ENCODE data around the gene CNTN4.
"Not testable (repeated sequence)": the region's sequence is repeated elsewhere in the genome, so short reads cannot be mapped to it uniquely, and the experiment has no call there.

Gene CNTN4

DNA sequence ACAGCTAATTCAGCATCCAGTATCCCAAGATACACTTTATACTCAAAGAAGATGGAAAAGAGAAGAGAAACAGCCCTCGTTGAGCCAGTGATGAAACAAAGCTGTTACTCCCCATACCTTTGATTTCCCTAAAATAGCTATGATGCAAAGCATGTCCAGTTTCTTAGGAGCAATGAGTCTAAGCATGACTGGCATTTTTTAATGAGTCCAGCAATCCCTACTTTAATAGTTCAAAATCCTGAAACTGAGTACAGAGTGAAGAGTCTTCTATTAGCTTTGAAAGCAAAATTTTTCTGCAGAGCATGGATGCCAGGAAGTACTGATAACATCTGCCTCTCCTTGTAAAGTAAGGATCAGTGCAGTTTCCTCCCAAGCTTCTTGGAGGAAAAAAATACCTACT lies 708.8 kb downstream of the CNTN4 start:
- no peak for DNase-seq (ENCODE audit: low read depth)

DNA sequence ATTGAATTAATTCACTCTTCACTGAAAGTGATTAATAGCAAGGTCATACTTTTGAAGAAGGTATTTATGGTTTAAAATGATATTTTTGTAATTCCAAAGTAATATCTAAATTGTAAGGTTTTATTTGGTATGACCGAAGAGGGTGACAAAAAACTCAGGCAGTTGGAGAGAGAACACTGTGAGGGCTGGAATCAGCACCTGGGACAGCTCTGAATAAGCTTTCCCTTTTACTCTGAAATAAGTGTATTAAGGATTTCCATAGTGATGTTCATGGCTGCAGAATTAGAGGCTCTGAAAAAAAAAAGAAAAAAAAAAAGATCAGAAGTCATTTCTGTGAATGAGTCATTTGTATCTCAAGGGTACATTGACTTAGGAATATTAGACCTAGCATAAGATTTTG lies 712.1 kb downstream of the CNTN4 start:
- DNase-seq (ENCODE audit: low read depth), result no peak

DNA sequence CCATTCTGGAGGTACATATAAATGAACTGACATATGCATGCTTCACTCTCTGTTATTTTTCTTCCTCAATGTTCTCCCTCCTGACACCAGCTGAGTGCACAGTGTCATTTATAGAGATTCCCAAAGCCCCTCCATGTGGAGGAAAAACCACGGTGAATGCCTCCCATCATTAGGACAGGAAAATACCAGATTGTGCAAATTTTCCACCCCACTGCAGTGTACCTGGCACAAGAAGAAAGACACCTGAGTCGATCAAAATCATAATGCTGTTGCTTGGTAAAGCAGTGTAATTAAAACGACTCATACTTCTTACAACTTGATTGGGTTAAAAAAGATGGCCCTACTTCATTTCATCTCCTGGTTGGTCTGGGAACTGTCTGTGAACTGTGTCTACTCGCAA lies 720.9 kb downstream of the CNTN4 start:
- no peak for DNase-seq (ENCODE audit: low read depth)

DNA sequence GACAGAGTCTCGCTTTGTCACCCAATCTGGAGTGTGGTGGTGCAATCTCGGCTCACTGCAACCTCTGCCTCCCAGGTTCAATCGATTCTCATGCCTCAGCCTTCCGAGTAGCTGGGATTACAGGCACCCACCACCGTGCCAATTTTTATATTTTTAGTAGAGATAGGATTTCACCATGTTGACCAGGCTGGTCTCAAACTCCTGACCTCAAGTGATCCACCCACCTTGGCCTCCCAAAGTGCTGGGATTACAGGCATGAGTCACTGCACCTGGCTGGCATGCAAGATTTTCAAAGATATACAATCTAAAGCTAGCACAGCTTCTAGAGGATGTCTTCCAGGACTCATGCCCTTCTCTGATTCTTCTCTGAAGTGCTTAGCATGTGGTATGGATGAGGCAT lies 722.3 kb downstream of the CNTN4 start:
- not testable (repeated sequence) for DNase-seq (ENCODE audit: low read depth)

DNA sequence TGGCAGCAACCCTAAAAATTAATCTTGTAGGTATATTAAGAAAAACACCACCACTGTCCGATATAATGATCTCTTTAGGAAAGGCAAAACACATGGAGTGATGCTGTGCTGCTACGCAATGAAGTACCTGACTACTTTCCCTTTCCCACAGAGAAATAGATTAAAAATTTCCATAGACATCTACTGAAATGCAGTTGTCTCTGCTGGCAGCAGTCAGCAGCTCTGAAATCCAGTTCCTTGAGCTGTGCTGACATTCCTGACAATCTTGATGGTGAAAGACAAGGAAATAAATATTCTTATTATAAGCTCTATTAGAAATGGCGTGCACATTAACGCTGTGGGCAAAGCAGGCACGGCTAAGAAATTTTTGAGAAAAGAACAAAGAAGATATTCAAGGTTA lies 723.9 kb downstream of the CNTN4 start:
- no peak for DNase-seq (ENCODE audit: low read depth)

DNA sequence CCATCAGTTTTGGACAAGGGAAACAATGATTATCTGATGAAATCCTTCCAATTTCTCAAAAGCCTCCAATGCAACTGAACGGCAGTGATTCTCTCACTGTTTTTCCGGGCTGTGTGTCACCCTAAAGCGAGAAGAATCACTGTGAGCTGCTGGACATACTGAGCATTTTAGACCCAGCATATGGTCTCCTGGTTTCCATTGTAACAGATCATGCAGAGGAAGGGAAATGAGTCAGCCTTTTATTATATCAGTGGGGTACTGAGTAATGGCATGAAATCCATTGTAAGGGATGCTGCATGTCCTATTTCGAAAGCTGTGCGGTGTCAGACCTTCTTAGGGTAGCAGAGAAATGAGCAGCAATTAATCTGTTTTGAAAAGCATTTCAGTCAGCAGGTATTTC lies 724.4 kb downstream of the CNTN4 start:
- DNase-seq (ENCODE audit: low read depth), result no peak

DNA sequence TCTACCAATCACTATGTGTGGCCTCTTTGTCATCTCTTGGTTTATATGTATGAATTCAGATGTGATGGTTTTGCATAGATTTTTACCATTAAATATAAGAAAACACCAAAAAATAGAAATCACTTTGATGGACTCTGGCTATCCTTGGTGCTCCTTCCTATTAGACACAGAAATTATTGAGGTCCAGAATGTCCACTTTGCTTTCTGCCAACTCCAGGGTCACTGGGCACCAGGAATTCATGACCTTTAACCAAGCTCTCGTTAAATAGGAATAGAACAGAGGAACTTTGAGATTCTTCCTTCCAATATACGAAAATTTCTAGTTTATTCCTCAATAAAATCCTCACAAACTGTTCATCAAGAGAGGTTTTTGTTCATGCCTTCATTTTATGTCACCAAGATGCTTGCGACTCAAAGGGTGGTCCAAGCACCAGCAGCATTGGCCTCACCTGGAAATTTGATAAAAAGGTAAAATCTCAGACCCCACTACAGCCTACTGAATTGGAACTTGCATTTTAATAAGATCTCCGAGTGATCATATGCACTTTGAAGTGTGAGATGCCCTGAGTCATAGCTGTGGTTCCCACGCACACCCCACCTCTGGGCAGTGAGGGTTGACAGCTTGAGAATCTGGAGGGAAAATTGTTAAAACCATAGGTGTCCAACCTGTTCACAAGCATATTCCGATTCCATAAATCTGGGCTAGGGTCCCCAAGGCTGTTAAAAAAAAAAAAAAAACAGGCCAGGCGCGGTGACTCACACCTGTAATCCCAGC lies 725.0 kb downstream of the CNTN4 start:
- no peak for DNase-seq (ENCODE audit: low read depth)

DNA sequence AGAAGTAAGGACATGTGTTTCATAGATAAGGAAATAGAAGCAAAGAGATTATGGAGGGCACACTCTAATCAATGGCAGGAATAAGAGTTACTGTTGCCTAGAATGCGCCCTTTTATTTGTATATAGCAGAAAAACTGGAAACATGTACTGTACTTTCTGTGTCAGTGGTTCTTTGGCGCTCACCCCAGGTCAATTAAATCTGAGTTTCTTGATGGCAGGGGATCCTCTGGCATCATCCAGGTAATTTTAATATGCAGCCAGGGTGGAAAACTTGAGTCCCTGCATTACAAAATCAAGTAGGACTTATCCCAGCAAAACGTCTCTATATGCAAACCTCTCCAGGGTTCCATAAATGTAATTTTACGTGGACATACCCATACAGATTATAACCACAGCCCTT lies 727.4 kb downstream of the CNTN4 start:
- DNase-seq (ENCODE audit: low read depth), result no peak

DNA sequence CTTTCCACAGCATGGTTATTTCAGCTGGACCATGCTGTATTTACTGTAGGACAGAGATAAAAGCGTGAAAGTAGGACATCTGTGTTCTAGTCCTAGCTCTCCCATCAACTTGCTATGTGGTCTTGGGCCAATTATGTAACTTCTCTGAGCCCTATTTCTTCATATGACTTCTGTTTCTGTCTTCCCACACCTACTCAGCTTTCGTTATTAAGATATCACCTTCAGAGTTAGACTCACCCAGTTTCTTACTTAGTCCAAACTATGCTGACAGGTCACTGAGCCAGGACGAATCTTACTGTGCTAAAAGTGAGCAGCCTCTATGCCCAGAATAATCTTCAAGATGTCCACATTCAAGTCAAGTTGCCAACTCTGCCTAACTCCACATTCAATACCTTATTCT lies 727.8 kb downstream of the CNTN4 start:
- DNase-seq (ENCODE audit: low read depth), result no peak

DNA sequence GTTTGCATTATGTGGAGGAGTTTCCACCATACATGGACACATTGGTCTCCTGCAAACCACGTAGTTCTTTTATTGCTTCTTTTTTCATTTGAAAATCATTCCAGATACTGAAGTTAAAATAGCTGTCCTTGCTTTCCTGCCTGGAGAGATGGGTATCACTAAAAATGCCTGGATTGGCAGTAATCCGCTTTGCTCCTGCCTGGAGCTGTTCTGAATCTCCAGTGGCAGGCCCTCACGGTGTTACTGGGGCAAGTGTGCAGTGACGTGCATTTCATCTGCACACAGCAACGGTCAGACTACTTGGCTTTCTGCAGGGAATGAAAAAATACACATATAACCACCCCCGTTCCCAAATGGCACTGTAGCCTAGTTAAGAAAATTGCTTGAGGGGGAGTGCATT lies 738.6 kb downstream of the CNTN4 start:
- no peak for DNase-seq (ENCODE audit: low read depth)

DNA sequence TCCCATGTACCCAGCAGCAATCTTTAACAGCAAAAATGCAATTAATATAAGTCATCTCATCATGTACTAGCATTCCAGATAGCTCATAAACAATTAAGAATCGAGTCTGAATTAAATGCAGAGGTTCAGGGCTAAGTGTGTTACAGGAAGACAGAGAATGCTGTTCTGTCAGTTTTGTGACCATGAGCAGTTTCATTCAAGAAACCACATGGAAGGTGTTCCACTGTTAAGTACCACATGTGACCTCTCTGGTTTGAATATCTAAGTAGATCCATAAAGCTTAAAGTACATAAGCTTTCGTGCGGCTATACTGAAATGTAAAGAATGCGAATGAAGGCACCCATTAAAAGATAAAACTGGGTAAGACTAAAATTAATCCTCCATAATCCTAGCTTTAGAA lies 739.2 kb downstream of the CNTN4 start:
- DNase-seq (ENCODE audit: low read depth), result no peak

DNA sequence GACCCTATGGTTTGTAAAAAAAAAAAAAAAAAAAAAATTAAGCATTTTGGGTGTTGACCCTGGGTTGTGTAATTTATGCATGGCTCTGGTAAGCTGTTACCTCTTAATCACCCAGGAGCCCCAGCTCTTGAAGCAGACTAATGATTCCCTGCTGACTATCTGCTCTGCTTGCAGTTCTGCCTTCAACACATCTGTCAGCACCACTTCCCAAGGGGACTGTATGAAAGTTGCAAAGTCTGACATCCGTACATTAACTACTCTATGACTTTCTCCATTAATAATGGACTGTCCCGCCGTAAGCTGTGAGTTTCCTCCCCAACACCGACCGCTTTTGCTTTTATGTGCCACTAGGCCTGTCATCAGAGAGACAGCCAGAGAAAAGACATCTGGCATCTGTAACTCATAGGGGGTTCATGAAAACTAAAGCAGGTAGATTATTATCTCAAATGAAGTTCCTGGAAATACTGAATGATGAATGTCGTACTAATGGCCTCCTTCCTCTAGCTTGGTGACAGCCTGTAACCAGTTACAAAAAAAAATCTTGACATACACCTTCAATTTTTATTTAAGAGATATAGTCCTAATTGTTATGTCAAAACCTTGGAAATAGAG lies 740.0 kb downstream of the CNTN4 start:
- no peak for DNase-seq (ENCODE audit: low read depth)

DNA sequence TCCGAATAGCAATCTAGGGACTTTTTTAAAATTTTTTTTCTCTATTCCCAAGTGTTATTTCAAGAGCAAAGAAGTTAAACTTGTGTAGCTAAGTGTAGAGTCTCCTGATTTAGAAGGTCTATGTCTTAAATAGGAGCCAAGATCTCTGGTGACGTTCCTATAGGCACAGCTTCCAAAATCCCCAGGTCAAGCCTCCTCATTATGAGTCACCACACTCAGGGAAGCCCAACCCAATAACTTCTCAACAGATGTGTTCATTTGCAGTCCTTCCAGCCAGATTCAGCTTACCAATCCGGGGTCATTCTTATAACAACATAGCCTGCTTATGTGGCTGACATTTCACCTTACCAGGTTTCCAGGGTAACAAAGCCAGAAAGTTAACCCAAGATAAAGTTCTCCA lies 741.2 kb downstream of the CNTN4 start:
- no peak for DNase-seq (ENCODE audit: low read depth)

DNA sequence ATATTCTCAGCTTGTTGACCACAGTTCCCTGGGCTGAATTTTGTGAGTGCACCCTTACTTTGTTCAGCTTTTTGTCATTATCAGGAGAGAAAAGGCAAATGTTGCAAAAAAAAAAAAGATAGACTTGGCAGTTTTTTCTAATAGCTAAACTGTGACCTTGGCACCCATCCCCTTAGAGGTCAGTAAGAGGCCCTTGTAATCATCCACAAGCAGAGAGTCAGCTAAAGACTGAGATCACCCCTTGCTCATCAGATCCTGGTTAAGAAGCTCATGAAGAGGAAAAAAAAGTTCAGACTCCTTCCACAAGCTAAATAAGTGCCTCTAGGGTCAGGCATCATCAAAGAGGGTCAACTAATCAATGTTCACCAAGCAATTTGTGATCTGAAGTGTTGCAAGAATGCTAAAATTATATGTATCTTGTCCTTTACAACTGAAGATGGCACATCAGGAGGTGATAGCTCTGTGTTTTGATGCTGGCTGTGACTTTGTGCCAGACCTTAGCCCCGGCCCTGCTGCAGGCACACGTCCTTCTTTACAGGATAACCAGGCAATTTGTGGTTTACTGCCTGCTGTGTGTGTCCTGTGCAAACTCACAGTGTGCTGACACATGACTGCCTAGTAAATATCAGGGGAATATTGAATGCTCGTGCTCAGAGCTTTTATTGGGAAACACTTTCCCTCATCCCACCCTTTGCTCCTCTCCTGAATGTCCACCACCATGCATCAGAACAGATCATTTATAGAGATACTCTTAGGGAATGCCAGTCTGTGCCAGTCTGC lies 748.6 kb downstream of the CNTN4 start:
- DNase-seq (ENCODE audit: low read depth), result no peak

DNA sequence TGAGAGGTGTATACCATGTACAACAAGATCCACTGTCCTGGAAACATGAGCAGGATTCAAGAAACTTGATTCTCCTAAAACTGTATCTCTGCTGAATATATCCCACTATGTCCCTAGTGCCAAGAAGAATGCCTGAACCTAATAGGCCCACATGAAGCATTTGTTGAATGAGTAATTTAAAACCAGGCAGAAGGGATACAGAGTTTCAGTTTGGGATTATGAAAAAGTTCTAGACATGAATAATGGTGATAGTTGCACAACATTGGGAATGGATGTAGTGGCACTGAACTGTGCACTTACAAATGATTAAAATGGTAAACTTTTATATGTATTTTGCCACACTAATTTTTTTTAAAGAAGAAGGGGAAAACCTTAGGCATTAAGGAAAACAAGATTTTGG lies 750.4 kb downstream of the CNTN4 start:
- no peak for DNase-seq (ENCODE audit: low read depth)

DNA sequence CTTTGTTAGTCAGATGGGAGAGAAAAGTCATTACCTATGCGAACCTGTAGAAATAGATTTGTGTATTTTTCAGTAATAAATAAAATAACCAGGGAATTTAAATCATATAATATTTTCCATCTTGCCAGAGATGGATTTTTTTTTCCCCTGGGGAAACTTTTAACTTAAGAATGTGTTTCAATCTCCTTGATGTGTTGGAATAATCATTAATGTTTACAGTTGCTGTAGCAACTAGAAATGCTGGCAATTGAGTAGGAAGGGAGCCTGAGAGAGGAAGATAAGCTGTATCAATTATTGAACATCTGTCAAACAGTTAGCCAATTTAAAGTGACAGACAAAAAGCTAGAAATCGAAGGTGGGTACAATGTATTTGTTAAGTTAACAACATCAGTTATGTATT lies 752.0 kb downstream of the CNTN4 start:
- no peak for DNase-seq (ENCODE audit: low read depth)

DNA sequence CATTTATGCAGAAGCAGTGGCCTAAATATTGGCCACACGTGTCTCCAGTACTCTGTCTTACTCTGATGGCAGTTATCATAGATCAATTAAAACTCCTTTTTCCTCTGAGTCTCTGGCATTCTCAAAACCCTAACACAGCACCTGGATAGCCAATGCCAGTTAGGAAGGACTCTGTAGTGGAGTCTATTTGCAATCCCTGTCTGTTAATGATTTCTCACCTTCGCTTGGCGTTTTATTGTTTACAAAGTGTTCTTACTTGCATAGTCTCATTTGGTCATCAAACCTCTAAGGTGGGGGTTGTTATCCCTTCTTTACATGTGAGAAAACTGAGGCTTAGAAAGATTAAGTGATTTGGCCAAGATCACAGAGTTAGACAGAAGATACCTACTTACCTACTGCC lies 752.7 kb downstream of the CNTN4 start:
- DNase-seq (ENCODE audit: low read depth), result no peak

DNA sequence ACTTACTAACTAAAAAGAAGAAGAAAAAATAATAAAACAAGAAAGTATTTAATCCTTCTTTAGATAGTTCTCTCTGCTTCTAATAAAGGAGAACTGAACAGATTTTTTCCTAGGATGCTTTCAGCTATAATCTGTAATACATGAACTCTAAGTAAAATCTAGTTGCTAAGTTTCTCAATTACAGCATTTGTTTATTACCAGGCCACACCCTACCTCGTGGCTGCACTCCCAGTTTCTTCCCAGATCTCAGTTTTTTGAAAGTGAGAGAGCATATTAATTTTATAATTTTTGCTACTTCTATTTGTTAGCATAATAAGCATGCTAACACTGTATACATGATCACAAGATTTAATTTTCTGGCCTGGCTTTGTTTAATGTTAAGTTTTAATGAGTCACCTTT lies 753.2 kb downstream of the CNTN4 start:
- no peak for DNase-seq (ENCODE audit: low read depth)

DNA sequence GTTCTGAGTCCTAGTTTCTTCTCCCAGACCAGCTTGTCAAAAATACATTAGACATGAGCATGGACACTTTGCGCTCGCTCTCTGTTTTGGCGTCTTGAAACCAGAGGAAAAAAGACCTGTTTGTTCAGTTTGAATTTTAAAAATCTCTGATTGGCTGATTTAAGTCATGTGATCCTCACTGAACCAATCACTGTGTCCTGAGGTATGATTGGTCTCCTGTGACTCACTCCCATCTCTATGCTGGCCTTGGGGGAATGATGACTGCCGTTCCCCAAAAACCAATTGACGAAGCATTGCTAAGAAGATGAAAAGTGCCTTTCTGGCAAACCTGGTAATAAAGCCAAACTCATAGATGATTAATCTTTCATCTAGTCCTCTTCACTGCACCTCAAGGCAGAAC lies 755.0 kb downstream of the CNTN4 start:
- DNase-seq (ENCODE audit: low read depth), result no peak

DNA sequence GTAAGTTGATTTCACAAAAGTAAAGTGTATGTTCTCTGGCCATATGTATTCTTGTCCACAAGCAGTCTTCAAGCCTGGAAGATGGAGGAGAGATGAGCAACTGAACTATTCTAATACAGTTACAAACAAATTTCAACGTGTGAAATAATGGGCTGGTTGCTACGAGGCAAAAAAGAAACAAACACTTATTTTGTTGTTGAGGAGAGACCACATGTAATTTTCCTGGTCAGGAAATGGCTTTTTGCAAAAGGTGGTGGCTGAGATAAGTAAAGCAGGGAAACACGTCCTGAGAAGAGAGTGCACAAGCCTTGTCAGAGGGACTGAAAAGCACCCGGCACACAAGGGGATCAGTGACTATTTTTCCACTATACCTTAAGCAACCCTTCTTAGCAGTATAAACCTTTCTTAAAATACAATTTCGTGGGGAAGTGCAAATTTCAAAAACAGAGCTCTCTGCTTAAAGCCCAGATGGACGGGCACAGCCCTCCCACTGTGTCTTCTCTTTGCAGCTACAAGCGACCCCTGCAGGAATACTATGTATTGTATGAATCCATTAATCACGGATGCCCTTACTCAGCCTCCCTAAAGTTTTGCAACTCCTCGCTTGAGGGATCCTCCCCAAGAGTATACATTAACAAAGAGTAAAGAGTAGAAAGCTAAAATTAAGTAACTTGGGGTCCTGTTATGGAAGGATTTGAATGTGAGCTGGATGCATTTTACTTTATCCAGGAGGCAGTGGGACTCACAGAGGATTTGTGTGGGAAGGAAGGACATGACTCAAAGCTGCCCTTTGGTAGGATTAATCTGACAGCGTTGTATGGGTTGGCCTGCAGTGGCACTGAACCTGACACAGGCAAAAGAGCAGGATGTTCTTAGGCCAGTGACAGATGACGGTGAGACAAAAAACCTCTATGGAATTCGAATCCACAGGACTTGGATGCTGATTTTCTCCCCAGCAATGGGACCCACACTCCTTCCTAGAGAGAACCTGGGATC lies 757.8 kb downstream of the CNTN4 start:
- DNase-seq (ENCODE audit: low read depth), result no peak

DNA sequence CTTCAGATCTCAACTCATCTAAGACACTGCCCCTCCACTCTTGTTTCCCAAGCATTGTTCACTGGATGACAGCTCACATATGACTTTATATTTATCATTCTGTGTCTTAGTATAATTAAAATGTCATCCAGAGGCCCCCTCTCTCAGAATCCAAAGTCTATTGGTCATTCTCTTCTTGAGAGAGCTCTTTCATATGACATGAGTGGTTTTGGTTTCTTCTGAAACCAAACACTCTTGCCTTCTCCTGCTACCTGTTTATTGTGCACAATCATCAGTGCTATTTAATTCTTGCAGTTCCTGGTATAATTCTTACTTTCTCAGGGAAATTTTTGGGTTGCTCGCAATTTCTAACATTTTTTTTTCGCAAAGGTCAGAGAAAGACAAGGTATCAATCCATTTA lies 762.0 kb downstream of the CNTN4 start:
- DNase-seq (ENCODE audit: low read depth), result no peak

DNA sequence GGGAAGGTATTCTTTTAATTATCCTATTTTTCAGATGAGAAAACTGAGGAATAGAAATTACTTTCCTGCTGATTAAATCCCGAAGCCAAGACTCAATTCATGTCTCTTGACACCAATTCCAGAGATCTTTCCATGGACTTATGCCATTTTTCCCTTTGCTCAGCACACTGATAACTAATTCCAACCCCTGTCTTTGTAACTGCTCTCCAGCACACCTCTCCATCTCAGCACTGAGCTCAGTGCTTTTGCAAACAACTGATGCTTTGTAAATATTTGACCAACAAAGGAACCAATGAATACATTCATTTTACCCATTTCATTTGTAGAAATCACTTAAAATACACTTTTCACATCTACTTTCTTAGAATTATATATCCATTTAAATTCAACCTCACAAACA lies 762.5 kb downstream of the CNTN4 start:
- DNase-seq (ENCODE audit: low read depth), result no peak

Measured in activated gamma-delta T cell treated with anti-CD3 and anti-CD28 coated beads, Interleukin-2, amount 50 U/mL, for 16 hours (primary cell).